ENCODE results near the gene IFI6. TPM values are rescaled to one million over a fixed set of nuclear protein-coding genes. Genes with fewer than 3 reads are reported as not detected.

IFI6 gene
- total RNA-seq, 1 experiment from 2014 or later: 4.3 TPM

GRCh38 chr1:27666791-27667254 is 5.2 kb downstream of the IFI6 start:
- Histone ChIP-seq H2BK120ac (ENCODE audit: low read depth, low read length, poor library complexity, severe bottlenecking) (no peak overlapping the region), H3K79me1 (ENCODE audit: insufficient read depth, low read depth, low read length, poor library complexity, severe bottlenecking) (no peaks in the 10 kb centered on the region), H2BK5ac (ENCODE audit: insufficient read length, low read length) (no peak overlapping the region), H2BK20ac (ENCODE audit: low read depth, low read length, poor library complexity, severe bottlenecking) (no peak overlapping the region), H4K20me1 (ENCODE audit: control insufficient read depth, insufficient read depth, insufficient read length) (no peaks in the 10 kb centered on the region), H3K4ac (ENCODE audit: low read depth, low read length) (no peak overlapping the region), H4K91ac (ENCODE audit: insufficient read length, low read depth, low read length) (no peak overlapping the region), H3K27me3 (ENCODE audit: insufficient read depth, low read length) (no peaks in the 10 kb centered on the region; the same call in 1 of the 2 replicates), H2BK12ac (ENCODE audit: insufficient read length, low read depth, low read length) (no peak overlapping the region), H3K9ac (ENCODE audit: extremely low read depth, insufficient read length, low read length) (no peak overlapping the region), H3K4me1 (ENCODE audit: insufficient read depth, low read length) (peaks cover 5% of the 10 kb centered on the region; the same call in 1 of the 2 replicates), H3K23me2 (ENCODE audit: insufficient read length, low read depth, low read length, poor library complexity, severe bottlenecking) (peaks cover 2% of the 10 kb centered on the region), H3K9me3 (ENCODE audit: control insufficient read depth, low read depth, low read length) (no peaks in the 10 kb centered on the region), H2BK15ac (ENCODE audit: low read depth, low read length) (no peak overlapping the region), H3T11ph (ENCODE audit: low read length) (no peak overlapping the region), H3K18ac (ENCODE audit: insufficient read length, low read depth, low read length) (no peak overlapping the region), H4K5ac (ENCODE audit: insufficient read length, low read depth, low read length) (no peak overlapping the region), H4K8ac (replicated peaks; ENCODE audit: insufficient read length, low read depth, low read length) (no peak overlapping the region), H3K4me2 (ENCODE audit: insufficient read depth, insufficient read length, low read length) (no peak overlapping the region), H2AFZ (ENCODE audit: low read length) (no peak overlapping the region), H3K23ac (ENCODE audit: insufficient read length, low read depth, low read length) (no peak overlapping the region), H3K79me2 (ENCODE audit: insufficient read depth, low read length) (no peaks in the 10 kb centered on the region), H3K56ac (ENCODE audit: insufficient read length, low read depth, low read length) (no peak overlapping the region), H3K14ac (ENCODE audit: insufficient read depth, low read length) (no peak overlapping the region), H2AK5ac (ENCODE audit: insufficient read length, low read length) (no peak overlapping the region), H3K27ac (ENCODE audit: insufficient read length, low read depth, low read length) (no peak overlapping the region)
- Mint-ChIP-seq H3K9me3 (no peaks in the 10 kb centered on the region), H3K4me1 (peaks cover 18 to 19% of the 10 kb centered on the region in 2 experiments), H3K4me3 (no peak overlapping the region), H3K36me3 (ENCODE audit: insufficient read depth in 1 of 3, low read depth in 3 of 3) (no peaks in the 10 kb centered on the region), H3K27me3 (ENCODE audit: low read depth) (peaks cover 23% of the 10 kb centered on the region), H3K27ac (no peak overlapping the region)
- TF ChIP-seq CTCF (conservative IDR thresholded peaks at IDR 0.05): no peak
- DNase-seq: no peak
- WGBS (ENCODE audit: extremely low coverage, insufficient read length, low lambda C conversion rate): no CpG with 5 or more reads among the region's 6 CpGs

Measured in H9 (cell line).